Measurements from ENCODE around the gene MTOR.
"Not testable (repeated sequence)": the region's sequence is repeated elsewhere in the genome, so short reads cannot be mapped to it uniquely, and the experiment has no call there.

MTOR gene

DNA sequence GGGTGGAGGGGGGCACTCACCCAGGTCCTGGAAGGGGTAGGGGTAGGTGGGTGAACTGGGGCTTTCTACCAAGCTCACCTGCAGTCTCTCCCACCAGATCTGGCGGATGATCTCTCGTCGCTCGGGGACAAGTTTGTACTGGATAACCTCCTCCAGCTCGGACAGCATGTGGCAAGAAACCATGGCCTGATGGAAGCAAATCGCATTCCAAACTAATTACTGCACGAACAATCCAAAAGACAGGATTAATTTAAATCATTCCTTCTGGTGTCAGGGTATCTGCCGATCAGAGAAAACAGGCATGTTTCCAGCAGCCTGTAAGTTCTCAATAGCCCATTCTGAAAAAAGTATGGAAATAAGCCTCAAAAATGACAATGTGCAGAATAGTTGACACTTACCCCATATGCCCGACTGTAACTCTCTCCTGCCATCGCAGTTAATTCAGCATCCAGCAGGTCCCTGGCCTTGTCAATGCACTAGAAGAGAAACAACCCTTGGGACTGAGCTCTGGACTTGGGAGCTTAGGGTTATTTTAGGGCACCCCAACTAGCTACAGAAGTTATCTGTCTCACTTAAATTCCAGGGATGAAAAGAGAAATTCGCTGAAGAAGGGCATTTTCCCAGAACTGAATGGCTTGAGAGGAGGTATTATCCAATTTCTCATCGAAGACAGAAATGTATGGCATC is 117.6 kb downstream of the MTOR start:
- DNase-seq, result no peak

DNA sequence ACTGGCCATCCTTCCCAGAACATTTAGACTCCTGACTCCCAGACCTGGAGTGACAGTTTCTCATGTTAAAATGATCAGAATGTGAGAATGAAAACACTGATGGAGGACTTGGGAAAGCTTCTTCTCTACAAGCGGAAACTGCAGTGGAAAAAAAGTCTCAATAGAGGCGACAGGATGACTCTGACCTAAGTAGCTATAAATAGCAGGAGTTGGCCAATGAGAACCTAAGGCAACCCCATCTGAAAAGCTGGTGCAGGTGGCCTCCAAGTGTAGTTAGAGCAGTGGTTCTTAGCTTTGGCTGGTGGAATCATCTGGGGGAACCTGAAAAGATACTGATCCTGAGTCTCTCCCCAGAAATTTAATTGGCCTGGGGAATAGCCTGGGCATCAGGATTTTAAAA is 118.4 kb downstream of the MTOR start:
- no peak for DNase-seq

DNA sequence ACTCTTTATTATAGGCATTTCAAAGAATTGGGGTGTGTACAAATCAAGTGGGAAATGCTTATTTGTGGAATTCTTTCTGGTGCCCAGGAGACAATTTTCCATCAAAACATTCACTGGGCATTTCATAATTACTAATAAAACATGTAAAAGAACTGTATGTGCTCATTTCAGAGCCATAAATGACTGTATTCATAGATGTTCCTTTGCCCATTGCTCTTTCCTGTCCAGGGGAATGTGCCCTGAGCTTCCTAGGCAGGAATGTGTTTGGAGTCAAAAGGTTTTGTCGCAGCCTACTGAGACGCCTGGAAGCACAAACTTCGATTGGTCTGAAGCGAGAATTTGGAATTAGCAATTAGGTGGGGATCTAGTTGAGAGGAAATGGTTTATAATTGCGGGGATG is 119.0 kb downstream of the MTOR start:
- no peak for DNase-seq

DNA sequence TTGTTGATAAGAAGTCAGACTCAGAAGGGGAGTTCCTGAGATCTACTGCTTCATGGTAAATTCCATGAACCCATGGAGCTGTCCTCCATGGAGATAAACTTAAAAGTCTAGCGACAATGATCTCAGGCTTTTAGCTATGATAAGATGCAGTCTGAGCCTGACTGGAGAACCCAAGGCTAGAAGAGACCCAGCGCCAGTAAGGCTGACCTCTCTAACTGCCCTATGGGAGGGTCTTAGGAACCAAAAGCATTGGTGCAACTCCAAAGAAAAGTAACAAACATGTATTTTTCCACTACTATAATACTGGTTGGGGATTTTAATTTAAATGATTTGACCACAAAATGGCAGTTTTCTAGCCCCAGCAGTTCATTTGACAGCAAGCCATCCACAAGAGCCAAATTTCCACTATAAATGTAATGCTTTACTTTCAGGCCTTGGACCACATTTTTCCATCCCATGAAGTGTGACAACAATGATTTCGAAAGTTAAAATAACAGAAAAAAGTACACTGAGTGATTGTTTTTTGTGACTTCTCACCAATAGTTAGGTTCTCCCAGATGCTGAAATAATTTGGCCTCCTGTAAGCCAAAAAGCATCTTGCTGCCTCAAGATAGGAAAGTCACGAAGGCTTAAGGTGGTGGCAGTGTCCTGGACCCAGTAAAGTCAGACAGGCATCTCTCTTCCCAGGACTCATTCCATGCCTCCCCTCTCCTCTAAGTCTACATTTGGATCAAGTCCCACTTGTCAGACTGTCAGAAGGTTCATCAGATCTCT is 119.5 kb downstream of the MTOR start:
- no peak for DNase-seq

DNA sequence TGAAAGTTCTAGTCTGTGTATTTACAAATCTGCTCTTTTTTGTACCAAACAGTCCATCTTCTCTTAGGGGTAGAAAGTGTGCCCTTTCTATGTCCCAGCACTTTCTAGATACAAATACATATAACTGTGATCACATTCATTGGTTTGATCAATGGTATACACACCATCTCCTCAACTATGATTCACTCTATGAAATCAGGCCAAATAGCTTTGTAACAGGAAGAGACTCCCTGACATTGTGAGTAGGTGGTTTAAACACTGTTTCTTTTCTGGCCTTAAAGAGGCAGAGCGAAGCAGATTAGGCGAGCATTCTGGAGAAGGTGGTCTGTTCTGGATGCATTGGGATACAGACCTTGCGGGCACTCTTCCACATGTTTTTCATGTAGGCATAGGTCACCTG is 123.4 kb downstream of the MTOR start:
- no peak for DNase-seq

DNA sequence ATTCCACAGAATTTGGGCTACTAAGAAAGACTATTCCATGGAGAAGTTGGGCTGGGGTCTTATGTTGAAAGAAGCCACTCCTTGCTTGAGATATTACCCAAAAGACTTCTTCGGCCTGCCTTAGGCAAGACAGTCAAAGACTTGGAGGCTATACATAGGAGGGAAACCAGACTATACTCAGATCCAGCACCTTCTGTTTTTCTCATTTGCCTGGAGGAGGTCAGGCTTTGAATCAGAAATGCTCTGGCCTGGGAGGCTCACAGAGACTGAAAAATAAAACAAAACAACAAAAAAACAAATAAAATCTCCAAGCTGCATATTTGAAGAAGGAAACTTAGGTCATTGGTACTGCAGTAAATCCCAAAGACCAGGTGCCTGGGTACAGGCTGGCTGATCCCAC is 124.3 kb downstream of the MTOR start:
- DNase-seq, result no peak

DNA sequence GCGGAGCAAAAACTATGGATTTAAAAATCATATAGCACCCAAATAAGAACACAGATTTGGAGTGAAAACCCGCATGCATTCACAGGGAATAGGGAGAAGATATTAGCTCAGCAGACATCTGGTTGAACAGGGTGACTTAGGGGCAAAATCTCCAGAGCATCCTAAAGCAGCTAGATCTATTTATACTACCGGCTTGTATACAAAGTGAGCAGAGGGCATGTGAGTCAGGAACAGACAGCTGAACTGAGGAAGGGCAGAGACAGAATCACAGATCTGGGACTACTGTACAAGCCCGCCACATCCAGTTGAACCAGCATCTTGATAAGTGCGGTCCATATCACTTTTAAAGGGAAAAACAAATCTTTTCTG is 127.5 kb downstream of the MTOR start:
- DNase-seq, result no peak

DNA sequence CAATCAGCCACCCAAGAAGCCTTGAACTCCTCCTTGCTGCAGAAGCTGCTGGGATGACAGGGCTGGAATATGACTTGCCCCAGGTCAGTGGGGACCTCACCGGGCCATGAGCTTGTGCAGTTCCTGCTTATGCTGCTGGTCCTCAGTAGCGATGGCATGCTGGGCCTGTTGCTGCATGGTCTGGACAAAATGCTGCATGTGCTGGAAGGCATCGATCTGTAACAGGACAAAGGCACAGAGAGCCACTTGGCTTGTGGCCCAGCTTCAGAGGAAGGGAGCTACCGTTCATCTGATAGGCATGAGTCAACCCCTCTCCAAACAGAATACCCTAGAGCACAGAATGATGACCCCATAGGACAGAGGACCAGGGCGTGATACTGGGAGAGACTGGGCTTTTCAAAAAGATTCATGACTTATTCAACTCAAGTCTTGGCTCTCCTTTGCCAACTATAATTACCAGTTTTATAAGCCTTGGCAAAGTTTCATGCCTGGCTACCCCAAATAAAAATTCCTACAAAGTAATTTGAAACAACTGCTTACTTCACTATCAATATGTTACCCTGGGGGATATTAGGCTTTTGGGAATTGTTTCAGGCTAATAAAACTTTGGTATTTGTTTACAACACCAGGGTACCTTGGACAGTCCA is 128.0 kb downstream of the MTOR start:
- DNase-seq, result no peak

DNA sequence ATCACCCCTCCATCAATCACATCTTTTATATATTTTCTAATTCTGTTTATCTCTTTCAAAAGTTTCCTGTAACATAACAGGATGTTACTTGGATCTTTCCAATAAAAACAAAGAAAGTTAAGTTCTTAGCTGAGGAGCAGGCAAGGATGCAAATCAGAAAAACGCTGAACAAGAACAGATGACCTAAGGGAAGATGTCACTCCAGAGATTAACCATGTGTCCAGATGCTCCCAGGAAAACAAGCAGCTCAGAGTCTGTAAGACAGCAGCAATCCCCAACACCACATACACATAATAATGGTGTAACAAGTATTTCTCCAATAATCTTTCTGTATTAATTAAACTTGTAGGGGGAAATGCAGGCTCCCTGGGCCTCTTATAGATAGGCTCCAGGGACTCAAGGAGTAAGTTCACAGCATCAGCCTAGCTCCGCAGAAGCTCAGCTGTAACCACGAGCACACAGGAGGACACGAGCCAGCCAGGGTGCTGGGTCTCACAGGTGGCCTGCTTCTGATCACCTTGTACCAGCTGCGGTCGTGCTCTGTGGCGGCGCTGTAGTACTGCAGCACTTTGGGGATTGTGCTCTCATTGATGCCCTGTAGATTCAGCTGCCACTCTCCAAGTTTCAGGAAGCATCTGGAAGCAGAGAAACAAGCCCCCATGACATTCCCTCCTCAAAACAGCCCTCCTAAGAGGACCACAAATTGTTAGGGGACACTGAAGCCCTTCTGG is 129.6 kb downstream of the MTOR start:
- no peak for DNase-seq

DNA sequence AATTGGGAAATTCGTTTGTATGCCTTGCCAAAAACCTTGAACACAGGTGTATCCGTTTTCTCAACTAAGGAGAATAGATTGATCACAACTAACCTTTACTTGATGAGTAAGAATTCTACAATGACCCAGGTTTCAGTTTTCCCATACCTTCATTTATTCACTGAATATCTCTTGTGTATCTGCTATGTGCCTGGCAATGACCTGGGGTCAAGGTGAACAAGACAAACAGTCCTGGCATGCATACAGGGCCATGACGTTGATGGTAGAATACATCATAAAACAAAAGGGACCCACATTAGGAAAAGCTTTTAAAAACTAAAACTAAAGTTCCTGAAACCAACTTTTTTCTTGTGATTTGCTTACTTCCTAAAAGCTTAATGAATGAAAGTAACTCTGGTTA is 130.5 kb downstream of the MTOR start:
- no peak for DNase-seq

DNA sequence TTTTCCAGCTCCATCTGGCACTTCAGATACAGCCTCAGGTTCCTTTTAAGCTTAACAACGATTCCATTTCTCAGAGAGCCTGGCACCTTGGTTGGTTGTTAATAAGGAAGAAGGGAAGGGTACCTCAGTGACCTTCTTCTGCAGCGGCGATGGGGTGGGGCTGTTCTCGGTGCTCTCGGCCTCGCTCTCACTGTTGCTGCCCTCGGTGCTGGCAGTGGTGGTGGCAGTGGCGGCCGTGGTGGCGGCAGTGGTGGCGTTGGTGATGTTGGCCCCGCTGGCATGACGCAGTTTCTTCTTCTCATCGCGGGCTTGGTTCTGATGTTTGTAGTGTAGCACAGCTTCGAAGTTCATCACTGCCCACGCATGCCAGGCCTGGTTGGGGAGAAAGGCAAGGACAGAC is 131.9 kb downstream of the MTOR start:
- DNase-seq, result no peak

DNA sequence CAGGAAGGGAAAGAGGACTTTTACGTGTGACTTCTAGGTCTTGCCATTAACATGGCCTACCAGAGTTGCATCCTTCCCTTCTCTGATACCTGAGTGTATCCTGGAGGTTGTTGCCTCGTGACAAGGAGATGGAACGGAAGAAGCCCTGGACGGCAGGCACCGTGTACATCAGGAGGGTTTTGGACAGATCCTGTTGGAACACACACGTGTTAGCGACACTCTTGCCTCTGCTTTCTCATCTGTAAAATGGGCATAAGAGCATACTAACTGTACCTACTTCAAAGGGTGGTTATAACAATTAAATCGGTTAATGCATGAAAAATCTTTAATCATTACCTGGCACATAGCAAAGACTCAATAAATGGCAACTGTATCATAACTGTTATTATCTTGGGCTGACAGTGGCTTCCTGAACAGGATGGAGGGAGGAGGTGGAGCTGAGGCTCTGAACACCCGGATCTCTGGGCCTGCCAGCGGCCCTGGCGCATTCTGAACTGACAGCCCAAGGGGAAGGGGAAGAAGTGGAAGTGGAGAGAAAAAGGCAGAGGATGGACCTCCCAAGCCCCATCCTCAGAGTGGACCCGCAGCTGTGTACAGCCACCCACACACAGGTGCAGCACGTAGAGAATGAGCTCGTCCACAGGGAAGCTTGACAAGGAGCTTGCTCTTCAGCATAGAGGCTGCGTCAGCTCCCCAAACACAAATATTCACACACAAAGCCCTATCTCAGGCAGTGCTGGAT is 132.5 kb downstream of the MTOR start:
- DNase-seq, result no peak

DNA sequence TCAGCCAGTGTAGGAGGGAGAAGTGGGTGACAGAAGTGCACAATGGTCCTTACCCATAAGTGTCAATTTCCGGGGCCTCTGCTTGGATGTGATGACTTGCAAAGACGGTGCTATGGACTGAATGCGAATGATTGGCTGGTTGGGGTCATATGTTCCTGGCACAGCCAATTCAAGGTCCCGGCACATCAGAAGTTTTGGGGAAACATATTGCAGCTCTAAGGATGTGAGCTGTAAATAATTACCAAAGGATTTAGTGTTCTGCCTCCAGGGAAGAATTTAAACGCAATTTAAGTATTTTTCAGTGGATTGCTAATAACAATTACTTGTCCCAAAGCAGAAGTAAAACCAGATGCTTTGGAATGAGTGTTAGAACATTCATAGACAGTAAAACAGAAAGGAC is 135.8 kb downstream of the MTOR start:
- no peak for DNase-seq

DNA sequence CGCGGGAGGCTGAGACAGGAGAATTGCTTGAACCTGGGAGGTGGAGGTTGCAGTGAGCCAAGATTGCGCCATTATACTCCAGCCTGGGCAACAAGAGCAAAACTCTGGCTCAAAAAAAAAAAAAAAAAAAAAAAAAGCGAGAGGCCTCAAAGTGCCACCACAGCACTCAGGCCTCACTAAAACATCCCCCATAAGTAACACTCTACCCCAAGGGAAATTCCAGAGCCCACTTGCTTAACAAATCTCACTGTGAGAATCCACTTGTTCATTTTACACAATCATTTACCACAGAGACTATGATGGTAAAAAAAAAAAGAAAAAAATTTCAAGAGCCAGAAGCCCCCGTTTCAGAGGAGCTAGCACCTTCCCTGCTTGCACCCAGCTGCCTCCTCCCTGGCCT is 136.4 kb downstream of the MTOR start:
- no peak for DNase-seq

DNA sequence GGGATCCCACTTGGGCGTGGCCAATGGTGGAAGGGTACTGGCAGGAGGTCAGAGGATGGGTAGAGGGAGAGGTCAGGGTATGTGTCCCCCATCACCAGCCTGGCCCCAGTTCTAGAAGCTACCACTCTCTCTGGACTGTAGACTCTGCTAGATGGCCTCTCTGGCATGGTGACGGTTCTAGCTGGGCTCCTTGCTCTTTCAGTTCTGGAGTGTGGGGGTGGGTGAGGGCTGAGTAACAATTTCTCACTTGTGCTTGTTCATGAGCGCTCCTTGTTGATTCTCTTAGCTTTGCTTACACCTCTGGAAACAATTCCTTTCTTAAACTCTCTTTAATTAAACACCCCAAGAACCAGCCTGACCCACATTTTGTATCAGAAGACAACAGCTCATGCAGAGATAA is 137.4 kb downstream of the MTOR start:
- no peak for DNase-seq

DNA sequence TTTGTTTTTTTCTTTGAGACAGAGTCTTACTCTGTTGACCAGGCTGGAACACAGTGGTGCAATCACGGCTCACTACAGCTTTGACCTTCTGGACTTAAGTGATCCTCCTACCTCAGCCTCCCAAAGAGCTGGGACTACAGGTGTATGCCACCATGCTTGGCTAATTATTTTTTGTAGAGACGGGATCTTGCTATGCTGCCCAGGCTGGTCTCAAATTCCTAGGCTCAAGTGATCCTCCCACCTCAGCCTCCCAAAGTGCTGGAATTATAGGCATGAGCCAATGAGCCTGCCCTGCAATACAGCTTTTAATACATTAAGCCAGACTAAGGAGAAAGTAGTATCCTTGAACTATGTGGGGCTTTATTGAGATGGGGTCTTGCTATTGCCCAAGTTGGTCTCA is 146.0 kb downstream of the MTOR start:
- no peak for DNase-seq

DNA sequence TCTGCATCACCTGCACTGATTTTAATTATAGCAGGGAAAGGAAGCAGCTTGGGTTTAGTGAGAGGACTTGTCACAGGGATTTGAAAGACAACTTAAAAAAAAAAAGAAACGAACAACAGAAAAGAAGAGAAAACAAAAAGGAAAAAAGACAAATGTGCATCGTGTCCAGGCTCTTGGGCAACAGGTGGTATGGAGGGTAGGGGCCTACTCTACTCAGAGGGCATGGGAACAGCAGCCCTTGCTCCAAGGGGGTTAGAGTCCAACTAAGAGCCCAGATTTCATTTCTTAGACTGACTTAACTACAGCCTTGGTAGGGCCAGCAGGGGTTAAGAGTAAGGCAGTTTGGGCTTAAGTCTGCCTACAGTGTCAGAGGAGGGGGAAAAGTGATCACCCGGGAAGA is 147.4 kb downstream of the MTOR start:
- no peak for DNase-seq

DNA sequence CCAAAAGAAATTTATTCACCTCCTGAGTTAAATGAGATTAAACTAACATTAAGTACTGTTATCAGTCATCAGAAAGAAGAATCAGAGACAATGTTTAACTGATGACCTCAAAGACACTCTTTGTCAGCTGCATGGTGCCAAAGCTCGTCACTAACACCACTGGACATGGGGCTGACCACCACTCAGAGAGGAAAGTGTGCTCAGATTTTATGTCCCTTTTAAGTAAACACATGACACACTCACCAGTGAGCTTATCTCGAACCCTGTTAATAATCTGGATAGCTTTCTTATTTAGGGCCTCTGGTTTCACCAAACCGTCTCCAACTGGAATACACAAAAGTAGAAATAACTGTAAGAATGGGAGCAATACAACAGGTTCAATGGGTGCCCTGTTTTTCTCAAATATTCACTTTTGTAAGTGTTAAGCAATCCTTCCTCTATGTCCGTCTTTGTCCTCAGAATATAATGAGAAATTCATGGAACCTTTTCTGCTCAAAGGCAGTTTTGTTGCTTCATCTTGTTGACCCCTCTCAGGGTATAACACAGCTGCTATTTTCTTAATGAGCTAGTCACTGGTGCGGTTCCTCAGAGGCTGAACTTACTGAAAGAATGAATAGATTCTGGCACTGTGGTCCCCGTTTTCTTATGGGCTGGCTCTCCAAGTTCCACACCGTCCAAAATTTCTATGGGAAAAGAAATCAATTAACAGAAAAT is 153.1 kb downstream of the MTOR start:
- DNase-seq, result no peak

DNA sequence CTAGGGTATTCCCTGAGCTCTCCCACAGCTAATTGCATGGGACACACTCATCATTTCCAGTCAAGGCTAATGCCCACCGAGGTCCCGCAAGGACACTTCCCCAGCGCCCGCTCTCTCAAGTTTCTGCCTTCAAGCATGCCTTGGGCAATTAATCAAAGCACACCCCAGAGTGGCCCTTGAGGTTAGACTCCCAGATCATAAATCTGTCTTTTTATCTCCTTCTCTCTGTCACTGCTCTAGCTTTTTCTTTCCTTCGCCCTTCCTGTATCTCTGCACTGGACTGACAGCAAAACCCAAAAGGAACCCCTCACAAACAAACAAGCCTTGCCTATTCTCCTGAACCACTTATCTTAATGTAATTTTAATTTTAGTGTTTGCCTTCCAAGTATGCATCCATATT is 154.8 kb downstream of the MTOR start:
- no peak for DNase-seq

DNA sequence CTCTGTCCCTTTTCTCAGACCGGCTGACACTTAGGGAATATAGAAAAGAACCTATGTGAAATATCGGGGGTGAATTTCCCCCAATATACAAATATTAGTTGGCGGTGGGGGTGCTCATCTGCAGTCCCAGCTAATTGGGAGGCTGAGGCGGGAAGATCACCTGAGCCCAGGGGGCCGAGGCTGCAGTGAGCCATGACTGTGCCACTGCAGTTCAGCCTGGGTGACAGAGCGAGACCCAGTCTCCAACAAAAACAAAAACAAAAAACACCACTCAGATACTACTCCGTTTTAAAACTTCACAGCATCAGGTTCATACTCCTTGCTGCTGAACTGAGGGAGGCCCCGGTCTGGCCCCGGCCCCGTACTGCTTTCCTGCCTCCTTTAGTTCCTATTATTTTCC is 156.8 kb downstream of the MTOR start:
- DNase-seq, result no peak

DNA sequence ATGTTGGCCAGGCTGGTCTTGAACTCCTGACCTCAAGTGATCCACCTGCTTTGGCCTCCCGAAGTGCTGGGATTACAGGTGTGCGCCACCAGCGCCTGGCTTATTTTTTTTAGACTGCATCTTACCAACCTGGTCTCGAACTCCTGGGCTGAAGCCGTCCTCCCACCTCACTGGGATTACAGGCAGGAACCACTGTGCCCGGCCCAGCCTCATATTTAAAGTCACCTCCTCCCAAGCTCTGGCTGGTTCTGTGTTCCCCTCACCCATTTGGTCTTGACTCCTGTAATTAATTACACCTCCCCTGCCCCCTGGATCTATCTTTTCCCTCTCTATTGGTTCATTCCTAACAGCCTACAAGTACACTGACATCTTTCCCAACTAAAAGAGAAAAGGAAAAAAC is 161.0 kb downstream of the MTOR start:
- DNase-seq, result no peak

DNA sequence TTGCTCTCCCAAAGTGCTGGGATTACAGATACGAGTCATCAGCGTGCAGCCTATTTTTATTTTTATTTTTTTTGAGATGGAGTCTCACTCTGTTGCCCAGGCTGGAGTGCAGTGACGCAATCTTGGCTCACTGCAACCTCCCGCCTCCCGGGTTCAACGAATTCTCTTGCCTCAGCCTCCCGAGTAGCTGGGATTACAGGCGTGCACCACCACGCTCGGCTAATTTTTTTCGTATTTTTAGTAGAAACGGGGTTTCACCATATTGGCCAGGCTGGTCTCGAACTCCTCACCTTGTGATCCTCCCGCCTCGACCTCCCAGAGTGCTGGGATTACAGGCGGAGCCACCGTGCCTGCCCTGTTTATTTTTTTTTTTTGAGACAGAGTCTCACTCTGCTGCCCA is 161.5 kb downstream of the MTOR start:
- not testable (repeated sequence) for DNase-seq
